Endothelial cell (in vitro differentiated cells): Measurements from ENCODE around the gene ARHGAP18. TPM values are rescaled to one million over a fixed set of nuclear protein-coding genes. Genes with fewer than 3 reads are reported as not detected.
A peak's percentile ranks its signal among the peaks of the same experiment; 100 is the strongest.
"Not testable (repeated sequence)": the region's sequence is repeated elsewhere in the genome, so short reads cannot be mapped to it uniquely, and the experiment has no call there.

Experiments used
- DNase-seq: peaks from one replicate; pipeline ENCODE4 v3.0.0; 2021; ENCODE audit warnings: low spot score
- H3K27ac Mint-ChIP-seq: one replicate; pipeline ENCODE4 v1.8.0; 2021; ENCODE audit warnings: mixed read lengths, inconsistent platforms; ENCODE audit not compliant: unreplicated experiment
- H3K27me3 Mint-ChIP-seq: one replicate; pipeline ENCODE4 v1.8.0; 2021; ENCODE audit warnings: mild to moderate bottlenecking, moderate library complexity, mixed read lengths, inconsistent platforms; ENCODE audit not compliant: unreplicated experiment
- H3K36me3 Mint-ChIP-seq: one replicate; pipeline ENCODE4 v1.8.0; 2021; ENCODE audit warnings: mild to moderate bottlenecking, low read depth, mixed read lengths, inconsistent platforms; ENCODE audit not compliant: unreplicated experiment
- H3K4me1 Mint-ChIP-seq: one replicate; pipeline ENCODE4 v1.8.0; 2021; ENCODE audit warnings: mild to moderate bottlenecking, mixed read lengths, inconsistent platforms; ENCODE audit not compliant: unreplicated experiment
- H3K4me3 Mint-ChIP-seq: one replicate; pipeline ENCODE4 v1.8.0; 2021; ENCODE audit warnings: mild to moderate bottlenecking, mixed read lengths, inconsistent platforms; ENCODE audit not compliant: unreplicated experiment
- H3K9me3 Mint-ChIP-seq: one replicate; pipeline ENCODE4 v1.8.0; 2021; ENCODE audit warnings: mixed read lengths, inconsistent platforms; ENCODE audit not compliant: unreplicated experiment
- CTCF ChIP-seq: fragments of 200-600 bp; sonication (generic); IDR thresholded peaks from one replicate; pipeline ENCODE4 v1.5.0; 2021; ENCODE audit warnings: antibody characterized with exemption; ENCODE audit not compliant: unreplicated experiment
- total RNA-seq: library from RNA; stranded (reverse); fragmentation: NEBNext Ultra II Directional; extraction: Animal tissue kit (Norgen Biotek cat#: 25700); gene quantifications from one replicate; pipeline ENCODE4 v1.2.1, GENCODE V29; 2021; ENCODE audit not compliant: unreplicated experiment

Gene ARHGAP18
- total RNA-seq, 1 donor from 2014 or later = 102 TPM

GRCh38 chr6:129575378-129576118, 134.4 kb downstream of the ARHGAP18 start:
- peak; percentile 39 for TF ChIP-seq CTCF
- Mint-ChIP-seq H3K4me3 (peak overlapping the region; percentile 44), H3K27ac (peak overlapping the region; percentile 50), H3K36me3 (peaks cover 38% of the 10 kb centered on the region), H3K27me3 (peaks cover 13% of the 10 kb centered on the region), H3K9me3 (no peaks in the 10 kb centered on the region), H3K4me1 (peaks cover 3% of the 10 kb centered on the region)
- no peak for DNase-seq

DNA sequence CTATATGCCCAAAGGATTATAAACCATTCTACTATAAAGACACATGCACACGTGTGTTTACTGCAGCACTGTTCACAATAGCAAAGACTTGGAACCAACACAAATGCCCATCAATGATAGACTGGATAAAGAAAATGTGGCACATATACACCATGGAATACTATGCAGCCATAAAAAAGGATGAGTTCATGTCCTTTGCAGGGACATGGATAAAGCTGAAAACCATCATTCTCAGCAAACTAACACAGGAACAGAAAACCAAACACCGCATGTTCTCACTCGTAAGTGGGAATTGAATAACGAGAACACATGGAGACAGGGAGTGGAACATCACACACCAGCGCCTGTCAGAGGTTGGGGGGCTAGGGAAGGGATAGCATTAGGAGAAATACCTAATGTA, 135.4 kb downstream of the ARHGAP18 start:
- DNase-seq, H3K9me3 Mint-ChIP-seq, H3K27ac Mint-ChIP-seq, H3K4me1 Mint-ChIP-seq: not testable (repeated sequence)
- peaks cover 44% of the 10 kb centered on the region for H3K36me3 Mint-ChIP-seq
- H3K27me3 Mint-ChIP-seq = peaks cover 13% of the 10 kb centered on the region
- H3K4me3 Mint-ChIP-seq = peak overlapping the region; percentile 14

GRCh38 chr6:129570929-129571328, 139.0 kb downstream of the ARHGAP18 start:
- not testable (repeated sequence) for DNase-seq, H3K4me1 Mint-ChIP-seq, H3K27ac Mint-ChIP-seq, H3K4me3 Mint-ChIP-seq, H3K9me3 Mint-ChIP-seq
- Mint-ChIP-seq H3K27me3 (peaks cover 15% of the 10 kb centered on the region), H3K36me3 (peaks cover 43% of the 10 kb centered on the region)

DNA sequence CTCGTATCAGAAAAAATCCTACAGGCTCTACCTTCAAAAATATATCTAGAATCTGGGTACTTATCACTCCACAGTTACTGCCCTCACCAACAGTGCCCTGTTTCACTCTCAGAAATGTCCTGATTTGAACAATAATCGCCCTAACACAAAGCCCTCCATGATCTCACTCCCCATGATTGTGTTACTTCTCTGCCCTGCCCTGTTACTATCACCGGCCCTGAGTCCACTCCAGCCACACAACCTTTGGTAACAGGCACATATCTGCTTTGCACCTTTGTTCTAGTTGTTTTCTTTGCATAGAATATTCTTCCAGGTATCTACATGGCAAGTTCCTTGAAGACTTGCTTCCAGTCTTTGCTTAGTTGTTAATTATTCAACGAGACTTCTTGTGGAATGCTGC, 142.0 kb downstream of the ARHGAP18 start:
- no peaks in the 10 kb centered on the region for H3K4me1 Mint-ChIP-seq
- H3K9me3 Mint-ChIP-seq = no peaks in the 10 kb centered on the region
- peaks cover 7% of the 10 kb centered on the region for H3K27me3 Mint-ChIP-seq
- H3K4me3 Mint-ChIP-seq = no peak overlapping the region
- DNase-seq = no peak
- TF ChIP-seq CTCF = no peak
- H3K36me3 Mint-ChIP-seq = peaks cover 20% of the 10 kb centered on the region
- no peak overlapping the region for H3K27ac Mint-ChIP-seq

DNA sequence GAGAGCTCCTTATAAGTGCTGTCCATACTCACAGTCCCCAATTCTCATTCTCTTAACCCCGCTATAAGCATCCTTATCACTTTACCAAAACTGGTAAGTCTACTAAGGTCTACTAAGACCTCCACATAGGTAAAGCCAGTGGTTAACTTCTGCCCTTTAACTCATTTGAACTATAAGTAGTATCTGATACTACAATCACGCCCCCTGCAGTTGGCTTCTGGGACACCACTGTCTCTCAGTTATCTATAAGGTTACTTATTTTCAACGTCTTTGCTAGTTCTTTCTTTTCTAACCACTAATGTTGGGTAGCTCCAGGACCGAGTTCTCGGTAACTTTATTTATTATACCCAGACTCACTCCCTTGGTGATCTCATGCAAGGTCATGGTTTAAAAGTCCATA, 142.6 kb downstream of the ARHGAP18 start:
- DNase-seq = peak; percentile 53
- H3K36me3 Mint-ChIP-seq = peaks cover 16% of the 10 kb centered on the region
- no peak overlapping the region for H3K27ac Mint-ChIP-seq
- peaks cover 4% of the 10 kb centered on the region for H3K27me3 Mint-ChIP-seq
- TF ChIP-seq CTCF = peak; percentile 83
- H3K9me3 Mint-ChIP-seq = no peaks in the 10 kb centered on the region
- H3K4me1 Mint-ChIP-seq = no peaks in the 10 kb centered on the region
- no peak overlapping the region for H3K4me3 Mint-ChIP-seq

DNA sequence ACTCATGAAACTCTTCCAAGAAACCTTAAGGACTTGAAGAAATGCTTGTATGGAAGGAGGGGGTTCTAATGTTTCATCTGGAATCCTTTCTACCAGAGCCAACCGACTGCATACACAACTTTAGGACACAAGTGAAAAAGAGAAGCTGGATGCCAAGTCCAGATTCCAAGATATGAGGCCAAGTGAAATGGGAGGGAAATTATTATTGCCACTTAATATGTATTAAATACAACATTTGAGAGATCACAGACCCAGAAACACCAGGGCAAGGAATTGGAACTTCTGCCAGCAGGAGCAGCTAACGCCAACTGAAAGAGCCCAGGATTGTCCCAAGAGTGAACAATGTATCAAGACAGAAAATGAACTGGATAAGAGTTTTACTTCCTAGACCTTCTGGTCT, 144.2 kb downstream of the ARHGAP18 start:
- Mint-ChIP-seq H3K27ac (no peak overlapping the region), H3K4me1 (no peaks in the 10 kb centered on the region), H3K36me3 (peaks cover 6% of the 10 kb centered on the region), H3K9me3 (no peaks in the 10 kb centered on the region), H3K27me3 (peaks cover 2% of the 10 kb centered on the region), H3K4me3 (no peak overlapping the region)
- DNase-seq = no peak
- TF ChIP-seq CTCF = no peak
